ENCODE results near the gene MIDN.

The MIDN gene

GRCh38 chr19:1220477-1220930 lies 27.9 kb upstream of the MIDN start:
- no peak for DNase-seq
- peaks cover 17% of the 10 kb centered on the region for H3K36me3 ChIP-seq (replicated peaks)
- in situ Hi-C loops (cut with HindIII; ENCODE audit: low pct_ligation_motif_present, low sequenced_read_pairs) = no loop called here
- TF ChIP-seq CTCF (IDR thresholded peaks at IDR 0.05; ENCODE audit: low read depth, low read length, missing control alignments) = peak; percentile 41
- no peaks in the 10 kb centered on the region for H3K27me3 ChIP-seq (replicated peaks)
- H3K4me3 ChIP-seq (ENCODE audit: low read depth, low read length) = no peak overlapping the region
- no peak overlapping the region for H3K27ac ChIP-seq

- Histone ChIP-seq H3K36me3 (replicated peaks) (peaks cover 17% of the 10 kb centered on the region), H3K4me3 (ENCODE audit: low read depth, low read length) (no peak overlapping the region), H3K27me3 (replicated peaks) (no peaks in the 10 kb centered on the region), H3K27ac (no peak overlapping the region)
- TF ChIP-seq CTCF (IDR thresholded peaks at IDR 0.05; ENCODE audit: low read depth, low read length, missing control alignments) = peak; percentile 83
- DNase-seq = no peak
- in situ Hi-C loops (cut with HindIII; ENCODE audit: low pct_ligation_motif_present, low sequenced_read_pairs) = no loop called here
Measured at GRCh38 chr19:1220976-1221903, 27.1 kb upstream of the MIDN start.

- no peak for TF ChIP-seq CTCF (IDR thresholded peaks at IDR 0.05; ENCODE audit: low read depth, low read length, missing control alignments)
- H3K27me3 ChIP-seq (replicated peaks) = no peaks in the 10 kb centered on the region
- no peak overlapping the region for H3K4me3 ChIP-seq (ENCODE audit: low read depth, low read length)
- in situ Hi-C loops (cut with HindIII; ENCODE audit: low pct_ligation_motif_present, low sequenced_read_pairs) = no loop called here
- peaks cover 20% of the 10 kb centered on the region for H3K36me3 ChIP-seq (replicated peaks)
- no peak for DNase-seq
- H3K27ac ChIP-seq = no peak overlapping the region
Measured at GRCh38 chr19:1221904-1222255, 26.5 kb upstream of the MIDN start.

- Histone ChIP-seq H3K36me3 (replicated peaks) (peaks cover 25% of the 10 kb centered on the region), H3K27ac (no peak overlapping the region), H3K4me3 (ENCODE audit: low read depth, low read length) (no peak overlapping the region), H3K27me3 (replicated peaks) (no peaks in the 10 kb centered on the region)
- in situ Hi-C loops (cut with HindIII; ENCODE audit: low pct_ligation_motif_present, low sequenced_read_pairs) = no loop called here
- DNase-seq = no peak
- peak; percentile 48 for TF ChIP-seq CTCF (IDR thresholded peaks at IDR 0.05; ENCODE audit: low read depth, low read length, missing control alignments)
Measured at GRCh38 chr19:1222394-1222793, 26.0 kb upstream of the MIDN start.

- no peak overlapping the region for H3K4me3 ChIP-seq (ENCODE audit: low read depth, low read length)
- DNase-seq = no peak
- peak; percentile 72 for TF ChIP-seq CTCF (IDR thresholded peaks at IDR 0.05; ENCODE audit: low read depth, low read length, missing control alignments)
- H3K36me3 ChIP-seq (replicated peaks) = peaks cover 32% of the 10 kb centered on the region
- no peaks in the 10 kb centered on the region for H3K27me3 ChIP-seq (replicated peaks)
- in situ Hi-C loops (cut with HindIII; ENCODE audit: low pct_ligation_motif_present, low sequenced_read_pairs) = no loop called here
- no peak overlapping the region for H3K27ac ChIP-seq
Measured at GRCh38 chr19:1223018-1223855, 25.1 kb upstream of the MIDN start.

Data from brain microvascular endothelial cell (primary cell).